ENCODE results near the gene C14orf119. TPM values are rescaled to one million over a fixed set of nuclear protein-coding genes. Genes with fewer than 3 reads are reported as not detected.
A peak's percentile ranks its signal among the peaks of the same experiment; 100 is the strongest.

Gene C14orf119
- total RNA-seq, 2 donors from 2014 or later = 10.5 to 11.6 TPM

- no peaks in the 10 kb centered on the region for H3K9me3 ChIP-seq (ENCODE audit: control insufficient read depth, low read length, poor library complexity, severe bottlenecking)
- peaks cover 23% of the 10 kb centered on the region for H3K4me1 Mint-ChIP-seq
- ATAC-seq (peak; percentile 77), DNase-seq (peak; percentile 54 to 61 (median 57))
- H3K4me3 Mint-ChIP-seq = peak overlapping the region; percentile 96
- no peaks in the 10 kb centered on the region for H3K27me3 Mint-ChIP-seq
- H3K27ac Mint-ChIP-seq = peak overlapping the region; percentile 79
- H3K36me3 Mint-ChIP-seq (ENCODE audit: low read depth) = peaks cover 5% of the 10 kb centered on the region
Observed at GRCh38 chr14:23056145-23056955, 39.0 kb upstream of the C14orf119 start.

- Mint-ChIP-seq H3K4me3 (peak within 1 kb of the TSS; percentile 96), H3K36me3 (ENCODE audit: low read depth) (peaks cover 5% of the 10 kb centered on the region), H3K27me3 (no peaks in the 10 kb centered on the region), H3K27ac (peak within 1 kb of the TSS; percentile 79), H3K4me1 (peaks cover 23% of the 10 kb centered on the region)
- DNase-seq (peak; percentile 32 to 65 (median 64)), ATAC-seq (peak; percentile 69)
- H3K9me3 ChIP-seq (ENCODE audit: control insufficient read depth, low read length, poor library complexity, severe bottlenecking) = no peaks in the 10 kb centered on the region
Observed at GRCh38 chr14:23056956-23057756, 38.1 kb upstream of the C14orf119 start, which contains the start of gene CDH24. Gene CDH24, minus strand, starts transcription at chr14:23057520. Its CDS starts 1,787 bp downstream, at chr14:23055733.

- H3K27me3 Mint-ChIP-seq = no peaks in the 10 kb centered on the region
- peak; percentile 76 to 82 (median 79) for DNase-seq
- peaks cover 5% of the 10 kb centered on the region for H3K36me3 Mint-ChIP-seq (ENCODE audit: low read depth)
- H3K9me3 ChIP-seq (ENCODE audit: control insufficient read depth, low read length, poor library complexity, severe bottlenecking) = no peaks in the 10 kb centered on the region
- H3K4me3 Mint-ChIP-seq = peak overlapping the region; percentile 88
- H3K4me1 Mint-ChIP-seq = peaks cover 23% of the 10 kb centered on the region
- peak overlapping the region; percentile 27 for H3K27ac Mint-ChIP-seq
- peak; percentile 75 for ATAC-seq
Observed at GRCh38 chr14:23057757-23058653, 37.3 kb upstream of the C14orf119 start.

- Mint-ChIP-seq H3K36me3 (ENCODE audit: low read depth) (peaks cover 5% of the 10 kb centered on the region), H3K4me1 (peaks cover 23% of the 10 kb centered on the region), H3K4me3 (peak overlapping the region; percentile 67), H3K27me3 (no peaks in the 10 kb centered on the region), H3K27ac (peak overlapping the region; percentile 79)
- H3K9me3 ChIP-seq (ENCODE audit: control insufficient read depth, low read length, poor library complexity, severe bottlenecking) = no peaks in the 10 kb centered on the region
- ATAC-seq (no peak), DNase-seq (no peak)
Observed at GRCh38 chr14:23058654-23059504, 36.4 kb upstream of the C14orf119 start.

- no peaks in the 10 kb centered on the region for H3K9me3 ChIP-seq (ENCODE audit: control insufficient read depth, low read length, poor library complexity, severe bottlenecking)
- Mint-ChIP-seq H3K4me1 (peaks cover 22% of the 10 kb centered on the region), H3K4me3 (no peak overlapping the region), H3K36me3 (ENCODE audit: low read depth) (peaks cover 5% of the 10 kb centered on the region), H3K27ac (no peak overlapping the region), H3K27me3 (no peaks in the 10 kb centered on the region)
- DNase-seq (no peak), ATAC-seq (no peak)
Observed at GRCh38 chr14:23060536-23061260, 34.6 kb upstream of the C14orf119 start.

- peak overlapping the region; percentile 54 for H3K27ac Mint-ChIP-seq
- peaks cover 15% of the 10 kb centered on the region for H3K4me1 Mint-ChIP-seq
- no peak for ATAC-seq
- H3K36me3 Mint-ChIP-seq (ENCODE audit: low read depth) = peaks cover 6% of the 10 kb centered on the region
- no peak overlapping the region for H3K4me3 Mint-ChIP-seq
- no peak for DNase-seq
- no peaks in the 10 kb centered on the region for H3K27me3 Mint-ChIP-seq
- no peaks in the 10 kb centered on the region for H3K9me3 ChIP-seq (ENCODE audit: control insufficient read depth, low read length, poor library complexity, severe bottlenecking)
Observed at GRCh38 chr14:23062002-23062401, 33.3 kb upstream of the C14orf119 start.

GRCh38 chr14:23063601-23064000 is 31.7 kb upstream of the C14orf119 start:
- H3K27ac Mint-ChIP-seq = no peak overlapping the region
- no peaks in the 10 kb centered on the region for H3K27me3 Mint-ChIP-seq
- H3K9me3 ChIP-seq (ENCODE audit: control insufficient read depth, low read length, poor library complexity, severe bottlenecking) = no peaks in the 10 kb centered on the region
- ATAC-seq (no peak), DNase-seq (no peak)
- H3K4me1 Mint-ChIP-seq = peaks cover 9% of the 10 kb centered on the region
- H3K4me3 Mint-ChIP-seq = no peak overlapping the region
- H3K36me3 Mint-ChIP-seq (ENCODE audit: low read depth) = peaks cover 6% of the 10 kb centered on the region

- H3K4me3 Mint-ChIP-seq = no peak overlapping the region
- H3K27ac Mint-ChIP-seq = peak overlapping the region; percentile 87
- no peaks in the 10 kb centered on the region for H3K27me3 Mint-ChIP-seq
- peaks cover 21% of the 10 kb centered on the region for H3K4me1 Mint-ChIP-seq
- ATAC-seq (no peak), DNase-seq (no peak)
- H3K9me3 ChIP-seq (ENCODE audit: control insufficient read depth, low read length, poor library complexity, severe bottlenecking) = no peaks in the 10 kb centered on the region
- peaks cover 3% of the 10 kb centered on the region for H3K36me3 Mint-ChIP-seq (ENCODE audit: low read depth)
Observed at GRCh38 chr14:23066368-23066767, 28.9 kb upstream of the C14orf119 start.

GRCh38 chr14:23066855-23067744 is 28.2 kb upstream of the C14orf119 start:
- no peak for ATAC-seq

GRCh38 chr14:23067847-23068788 is 27.2 kb upstream of the C14orf119 start:
- Mint-ChIP-seq H3K36me3 (ENCODE audit: low read depth) (peaks cover 3% of the 10 kb centered on the region), H3K4me1 (peaks cover 30% of the 10 kb centered on the region), H3K27me3 (no peaks in the 10 kb centered on the region), H3K4me3 (peak overlapping the region; percentile 12), H3K27ac (no peak overlapping the region)
- H3K9me3 ChIP-seq (ENCODE audit: control insufficient read depth, low read length, poor library complexity, severe bottlenecking) = no peaks in the 10 kb centered on the region
- no peak for ATAC-seq
- no peak for DNase-seq

More at GRCh38 chr14:23066855-23067744, 28.2 kb upstream of the C14orf119 start:
- Mint-ChIP-seq H3K36me3 (ENCODE audit: low read depth) (peaks cover 3% of the 10 kb centered on the region), H3K4me1 (peaks cover 27% of the 10 kb centered on the region), H3K27me3 (no peaks in the 10 kb centered on the region), H3K4me3 (no peak overlapping the region), H3K27ac (peak overlapping the region; percentile 87)
- no peaks in the 10 kb centered on the region for H3K9me3 ChIP-seq (ENCODE audit: control insufficient read depth, low read length, poor library complexity, severe bottlenecking)
- DNase-seq = no peak
